HG03196 (cell line): ENCODE results near the gene SYCE3.

Source experiments
- ATAC-seq: cut with Tn5 transposase; IDR thresholded peaks from one replicate; pipeline ENCODE4 v1.9.1; 2021; ENCODE audit not compliant: unreplicated experiment

SYCE3 gene

GRCh38 chr22:50504369-50505211, 58.1 kb downstream of the SYCE3 start:
- no peak for ATAC-seq

GRCh38 chr22:50503475-50504145, 59.1 kb downstream of the SYCE3 start:
- ATAC-seq, result no peak

DNA sequence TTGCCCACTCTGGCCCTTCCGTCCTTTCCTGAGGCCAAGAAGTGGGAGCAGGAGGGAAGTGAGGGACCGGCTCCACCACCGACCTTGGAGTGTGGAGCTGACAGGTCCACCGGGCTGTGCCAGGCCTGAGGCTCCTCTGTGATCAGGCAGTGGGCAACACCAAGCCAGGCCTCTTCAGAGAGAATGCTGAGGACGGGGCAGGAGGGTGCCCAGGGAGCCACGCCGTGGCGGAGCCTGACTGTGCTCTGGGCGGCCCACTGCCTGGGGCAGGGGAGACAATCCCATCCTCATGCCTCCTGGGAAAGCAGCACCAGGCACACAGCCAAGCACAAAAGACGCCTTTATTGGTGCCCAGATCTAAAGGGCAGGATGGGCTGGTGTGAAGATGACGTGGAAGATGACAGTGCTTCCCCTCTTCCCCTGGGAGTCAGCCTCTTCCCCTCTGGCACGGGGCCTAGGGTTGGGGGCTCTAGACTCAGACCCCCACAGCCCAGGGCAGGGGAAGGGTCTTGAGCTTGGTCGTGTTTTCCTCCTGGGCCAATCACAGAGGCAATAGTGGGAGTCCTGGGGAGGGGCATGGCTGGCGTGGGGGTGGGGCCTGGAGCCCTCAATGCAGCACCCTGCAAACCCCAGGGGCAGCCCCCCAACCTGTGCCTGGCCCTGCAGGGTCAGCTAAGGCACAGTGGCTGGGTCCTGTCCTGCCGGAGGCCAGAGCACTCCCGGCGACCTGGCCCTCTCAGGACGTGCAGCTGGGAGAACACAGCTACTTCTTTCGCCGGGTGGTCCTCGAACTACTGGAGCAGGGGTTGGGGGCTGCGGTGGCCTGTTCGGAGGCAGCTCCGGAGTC, 59.9 kb downstream of the SYCE3 start:
- ATAC-seq, result no peak

DNA sequence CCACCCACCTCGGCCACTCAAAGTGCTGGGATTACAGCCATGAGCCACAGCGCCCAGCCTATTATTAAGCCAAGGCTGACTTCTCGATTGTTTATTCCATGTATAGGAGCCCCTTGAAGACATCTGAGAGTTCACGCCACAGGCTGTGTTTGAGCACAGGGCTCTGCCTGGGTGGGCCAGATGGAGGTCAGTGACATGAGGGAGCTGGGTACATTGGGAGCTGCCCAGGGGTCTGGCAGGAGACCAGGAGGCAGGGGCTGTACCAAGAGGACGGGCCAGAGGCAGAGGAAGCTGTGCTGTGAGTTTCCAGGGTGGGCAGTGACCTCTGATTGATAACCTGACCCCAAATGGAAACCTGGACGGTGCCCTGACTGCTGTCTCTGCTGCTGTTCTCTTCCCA, 60.6 kb downstream of the SYCE3 start:
- ATAC-seq, result no peak
